MG63 (cell line): ENCODE data around the gene PTPRR. TPM values are rescaled to one million over a fixed set of nuclear protein-coding genes. Genes with fewer than 3 reads are reported as not detected.
"Not testable (repeated sequence)": the region's sequence is repeated elsewhere in the genome, so short reads cannot be mapped to it uniquely, and the experiment has no call there.

ENCODE experiments used
- DNase-seq: peaks from one replicate; pipeline ENCODE4 v3.0.0-alpha.2; 2020
- H3K27me3 ChIP-seq: fragments of 250-450 bp; sonication (Bioruptor Pico); 2 replicates; pipeline ENCODE4 v1.5.1; 2020; ENCODE audit warnings: mild to moderate bottlenecking, moderate library complexity
- H3K36me3 ChIP-seq: fragments of 250-450 bp; sonication (Bioruptor Pico); 2 replicates; pipeline ENCODE4 v1.5.1; 2020; ENCODE audit warnings: mild to moderate bottlenecking, moderate library complexity
- H3K4me3 ChIP-seq: fragments of 250-450 bp; sonication (Bioruptor Pico); 2 replicates; pipeline ENCODE4 v1.5.1; 2020; ENCODE audit warnings: mild to moderate bottlenecking, moderate library complexity
- H3K9me3 ChIP-seq: fragments of 250-450 bp; sonication (Bioruptor Pico); 2 replicates; pipeline ENCODE4 v1.5.1; 2020; ENCODE audit warnings: mild to moderate bottlenecking, moderate library complexity
- total RNA-seq: library from RNA; depleted of rRNA; stranded (reverse); fragments of >200 nt; shearing (Covaris generic); gene quantifications from 2 replicates; pipeline ENCODE4 v1.2.3, GENCODE V29; 2014; ENCODE audit warnings: low replicate concordance

The PTPRR gene
- total RNA-seq, 1 experiment from 2014 or later, result not detected

DNA sequence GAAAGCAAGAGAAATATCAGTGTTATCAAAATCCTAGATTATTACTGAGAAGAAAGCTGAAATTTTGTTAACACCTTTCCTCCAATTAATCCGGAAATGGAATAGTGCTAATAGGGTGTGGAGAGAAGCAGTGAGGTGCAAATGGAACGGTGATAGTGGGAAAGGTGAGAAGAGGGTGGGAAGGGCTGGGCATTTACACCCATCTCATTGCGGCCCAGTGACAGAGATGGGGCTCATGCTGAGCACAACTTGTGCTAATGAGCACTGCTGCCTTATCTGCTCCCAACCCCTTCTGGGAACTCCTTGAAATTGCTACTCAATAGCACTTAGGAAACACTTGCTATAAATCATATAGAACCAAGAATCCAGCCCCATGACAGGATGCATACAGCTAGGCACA lies 94.4 kb downstream of the PTPRR start:
- Histone ChIP-seq H3K4me3 (no peak overlapping the region), H3K9me3 (no peaks in the 10 kb centered on the region), H3K27me3 (no peaks in the 10 kb centered on the region), H3K36me3 (no peaks in the 10 kb centered on the region)
- no peak for DNase-seq

DNA sequence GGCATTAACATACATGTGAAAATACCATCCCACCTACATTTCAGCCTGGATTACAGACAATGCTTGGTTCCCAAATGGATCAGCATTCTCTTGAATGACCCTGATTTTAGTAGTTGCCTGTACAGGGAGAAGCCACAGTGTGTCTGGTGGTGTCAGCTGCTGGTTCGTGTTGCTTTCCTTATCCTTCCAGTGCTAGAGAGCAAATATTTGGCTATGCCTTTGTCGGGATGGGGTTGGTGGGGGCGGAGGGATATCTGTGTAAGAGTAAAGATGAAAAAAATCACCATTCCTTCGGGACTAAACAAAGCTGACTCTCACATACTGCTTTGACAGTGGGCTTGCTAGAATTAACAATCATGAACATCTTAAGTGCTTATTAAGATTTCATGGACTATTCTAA lies 96.0 kb downstream of the PTPRR start:
- Histone ChIP-seq H3K9me3 (no peaks in the 10 kb centered on the region), H3K4me3 (no peak overlapping the region)

DNA sequence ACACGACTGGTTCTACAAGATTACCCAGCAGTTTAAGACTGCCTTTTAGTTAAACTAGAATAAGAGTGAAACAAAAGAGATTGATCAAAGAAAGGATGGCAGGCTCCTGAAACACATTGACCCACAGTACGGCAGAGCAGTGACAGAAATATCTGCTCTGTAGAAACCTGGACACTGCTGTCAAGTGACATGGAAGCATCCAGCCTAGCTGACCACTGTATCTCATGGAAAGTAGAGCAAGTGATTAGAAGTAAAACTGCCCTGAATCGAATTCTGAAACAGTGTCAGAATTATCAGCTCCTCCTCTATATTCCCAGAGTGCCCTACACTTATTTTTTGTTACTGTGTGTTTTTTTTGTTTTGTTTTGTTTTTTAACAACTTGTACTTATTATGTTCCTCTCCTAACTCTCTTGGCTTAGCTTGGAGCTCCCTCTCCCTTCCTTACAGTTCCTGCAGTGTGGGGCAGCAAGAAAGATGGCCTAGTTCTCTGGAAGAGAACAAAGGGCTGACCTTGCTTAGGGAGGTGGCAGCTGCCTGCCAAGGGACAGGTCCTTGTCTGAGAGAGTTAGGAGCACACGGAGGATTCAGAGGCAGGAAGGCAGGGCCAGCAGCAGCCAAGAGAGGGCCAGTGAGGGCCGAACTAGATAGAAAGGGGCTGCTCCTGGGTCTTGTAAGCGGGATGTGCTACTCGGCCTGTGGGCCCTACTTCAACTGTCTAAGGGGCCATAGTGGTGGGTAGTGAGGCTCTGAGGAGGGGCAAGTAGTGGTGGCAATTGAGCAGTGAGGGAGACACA lies 97.2 kb downstream of the PTPRR start:
- no peaks in the 10 kb centered on the region for H3K27me3 ChIP-seq
- no peaks in the 10 kb centered on the region for H3K9me3 ChIP-seq
- no peak for DNase-seq
- no peak overlapping the region for H3K4me3 ChIP-seq
- no peaks in the 10 kb centered on the region for H3K36me3 ChIP-seq

More for the DNA sequence above, 96.0 kb downstream of the PTPRR start:
- Histone ChIP-seq H3K36me3 (no peaks in the 10 kb centered on the region), H3K27me3 (no peaks in the 10 kb centered on the region)
- no peak for DNase-seq

DNA sequence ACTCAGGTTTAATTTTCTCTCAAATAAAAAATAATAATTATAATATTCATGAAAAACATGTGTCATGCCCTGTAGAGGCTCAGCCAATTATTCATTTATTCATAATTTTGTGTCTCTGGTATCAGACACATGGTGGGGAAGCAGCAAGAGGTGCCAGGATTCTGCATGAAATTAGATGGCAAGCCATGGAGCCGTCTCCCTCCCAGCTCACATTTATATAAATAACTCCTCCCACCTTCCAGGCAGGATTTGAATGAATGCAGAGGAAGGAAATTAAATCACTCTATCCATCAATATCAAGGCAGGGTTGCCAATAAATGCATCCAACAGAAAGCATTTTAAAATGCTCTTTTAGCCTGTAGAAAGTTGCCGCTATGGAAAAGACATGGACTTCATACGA lies 98.1 kb downstream of the PTPRR start:
- Histone ChIP-seq H3K9me3 (no peaks in the 10 kb centered on the region), H3K27me3 (no peaks in the 10 kb centered on the region), H3K36me3 (no peaks in the 10 kb centered on the region), H3K4me3 (no peak overlapping the region)
- DNase-seq, result no peak

DNA sequence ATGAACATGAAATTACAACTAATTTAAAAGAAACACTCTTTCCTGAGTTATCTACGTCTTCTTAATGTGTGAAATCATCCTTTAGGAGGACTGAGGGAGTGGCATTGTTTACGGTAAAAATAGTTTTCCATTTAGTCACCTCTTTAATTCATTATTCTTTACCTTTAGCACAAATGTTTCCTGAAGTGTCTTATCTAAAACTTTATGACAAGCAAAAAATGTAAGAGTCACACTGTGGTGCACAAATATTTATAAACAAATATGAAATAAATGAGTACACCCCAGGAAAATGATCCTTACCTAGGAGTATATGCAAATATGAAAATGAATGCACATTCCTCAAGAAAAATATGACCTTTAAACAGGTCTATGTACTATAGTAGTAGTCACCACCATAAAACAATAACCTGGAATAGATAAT lies 104.6 kb downstream of the PTPRR start:
- Histone ChIP-seq H3K36me3 (no peaks in the 10 kb centered on the region), H3K4me3 (no peak overlapping the region), H3K27me3 (no peaks in the 10 kb centered on the region), H3K9me3 (peaks cover 3% of the 10 kb centered on the region; the same call in 1 of the 2 replicates)
- no peak for DNase-seq

DNA sequence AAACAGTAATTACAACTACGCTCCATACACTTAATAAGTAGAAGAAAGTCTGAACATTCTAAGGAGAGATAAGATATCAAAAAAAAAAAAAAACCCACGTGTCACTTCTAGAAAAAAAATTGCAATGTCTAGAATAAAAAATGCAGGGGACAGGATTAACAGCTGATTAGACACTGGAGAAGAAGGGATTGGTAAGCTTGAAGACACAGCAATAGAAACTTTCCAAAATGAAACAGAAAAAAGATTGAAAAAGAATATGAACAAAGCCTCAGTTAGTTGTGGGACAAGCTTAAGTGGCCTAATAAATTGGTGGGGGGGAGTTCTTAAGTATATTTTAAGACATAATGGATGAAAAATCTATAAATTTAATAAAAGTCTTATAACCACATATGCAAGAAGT lies 105.5 kb downstream of the PTPRR start:
- H3K36me3 ChIP-seq, result no peaks in the 10 kb centered on the region
- no peaks in the 10 kb centered on the region for H3K27me3 ChIP-seq
- peaks cover 3% of the 10 kb centered on the region; the same call in 1 of the 2 replicates for H3K9me3 ChIP-seq
- H3K4me3 ChIP-seq, result no peak overlapping the region
- DNase-seq, result no peak

DNA sequence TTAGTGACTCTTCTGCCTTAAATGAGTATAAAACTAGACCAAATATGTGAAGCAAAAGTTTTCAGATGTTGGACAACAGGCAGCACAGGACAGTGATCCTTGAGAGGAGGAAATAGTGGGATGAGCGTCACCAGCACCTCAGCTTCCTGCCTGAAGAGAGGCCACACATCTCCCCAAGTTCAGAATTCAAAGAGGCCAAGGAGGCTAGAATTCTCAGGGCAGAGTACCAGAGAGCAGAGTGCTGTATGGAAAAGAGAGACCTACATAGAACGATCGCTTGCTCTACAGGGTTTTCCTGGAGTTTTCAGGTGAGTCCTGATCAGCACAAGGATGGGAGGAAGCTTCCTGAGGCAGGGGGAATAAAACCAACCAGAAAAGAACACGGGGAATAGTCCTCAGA lies 107.0 kb downstream of the PTPRR start:
- DNase-seq, result no peak
- Histone ChIP-seq H3K9me3 (peaks cover 3% of the 10 kb centered on the region; the same call in 1 of the 2 replicates), H3K4me3 (no peak overlapping the region), H3K27me3 (no peaks in the 10 kb centered on the region), H3K36me3 (no peaks in the 10 kb centered on the region)

DNA sequence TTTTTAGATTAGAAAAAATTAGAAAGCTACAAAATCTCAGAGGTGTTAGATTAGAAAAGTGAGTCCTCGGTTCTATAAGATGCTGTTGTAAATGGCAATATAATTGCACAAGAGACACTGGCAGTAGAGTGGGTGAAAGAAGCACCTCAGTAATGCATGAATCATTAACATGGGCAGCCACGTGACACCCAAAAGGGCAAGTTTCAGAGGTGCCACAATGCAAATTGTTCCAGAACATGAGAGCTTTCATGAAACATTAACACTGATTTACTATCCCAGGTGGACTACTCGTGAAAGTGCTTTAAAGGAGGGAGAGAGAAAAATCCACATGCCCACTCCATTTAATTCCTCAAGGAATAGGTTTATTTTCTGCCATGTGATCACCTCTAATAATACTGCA lies 108.4 kb downstream of the PTPRR start:
- H3K36me3 ChIP-seq, result no peaks in the 10 kb centered on the region
- peaks cover 3% of the 10 kb centered on the region; the same call in 1 of the 2 replicates for H3K9me3 ChIP-seq
- no peak overlapping the region for H3K4me3 ChIP-seq
- no peak for DNase-seq
- H3K27me3 ChIP-seq, result no peaks in the 10 kb centered on the region

DNA sequence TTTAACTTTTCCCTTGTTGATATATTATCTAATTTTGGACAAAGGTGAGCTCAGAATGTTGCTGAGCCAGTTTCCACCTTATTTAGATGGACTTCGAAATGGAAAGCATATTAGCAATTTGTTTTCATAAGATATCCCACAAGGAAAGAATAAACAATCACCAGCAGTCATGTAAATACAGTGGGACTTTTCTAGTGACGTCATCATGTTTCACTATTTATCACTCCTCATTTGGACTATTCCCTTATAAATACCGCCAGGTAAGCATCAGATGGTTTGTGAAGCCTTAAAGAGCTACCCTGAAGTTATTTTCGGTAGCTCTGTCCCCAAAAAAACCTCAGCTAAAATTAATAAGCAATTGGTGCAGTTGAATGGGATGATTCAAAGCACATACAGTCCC lies 110.7 kb downstream of the PTPRR start:
- no peak overlapping the region for H3K4me3 ChIP-seq
- no peaks in the 10 kb centered on the region for H3K27me3 ChIP-seq
- H3K9me3 ChIP-seq, result no peaks in the 10 kb centered on the region
- H3K36me3 ChIP-seq, result no peaks in the 10 kb centered on the region
- DNase-seq, result no peak

DNA sequence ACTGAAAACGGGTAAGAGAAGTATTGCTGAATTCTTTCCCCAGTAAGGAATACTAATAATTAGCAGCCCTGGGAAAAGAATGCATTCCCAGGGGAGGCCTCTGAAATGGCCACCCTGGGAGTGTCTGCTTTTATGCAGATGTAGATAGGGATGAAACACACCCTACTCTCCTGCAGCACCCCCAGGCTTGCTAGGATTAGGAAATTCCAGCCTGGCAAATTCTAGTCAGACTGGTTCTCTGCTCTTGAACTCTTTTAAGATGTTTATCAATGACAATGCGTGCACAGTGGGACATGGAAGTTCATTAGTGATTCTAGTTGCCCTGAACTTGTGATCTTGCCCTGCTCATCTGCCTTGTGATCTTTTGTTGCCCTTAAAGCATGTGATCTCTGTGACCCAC lies 112.5 kb downstream of the PTPRR start:
- H3K9me3 ChIP-seq, H3K27me3 ChIP-seq, H3K4me3 ChIP-seq, DNase-seq, H3K36me3 ChIP-seq: not testable (repeated sequence)

DNA sequence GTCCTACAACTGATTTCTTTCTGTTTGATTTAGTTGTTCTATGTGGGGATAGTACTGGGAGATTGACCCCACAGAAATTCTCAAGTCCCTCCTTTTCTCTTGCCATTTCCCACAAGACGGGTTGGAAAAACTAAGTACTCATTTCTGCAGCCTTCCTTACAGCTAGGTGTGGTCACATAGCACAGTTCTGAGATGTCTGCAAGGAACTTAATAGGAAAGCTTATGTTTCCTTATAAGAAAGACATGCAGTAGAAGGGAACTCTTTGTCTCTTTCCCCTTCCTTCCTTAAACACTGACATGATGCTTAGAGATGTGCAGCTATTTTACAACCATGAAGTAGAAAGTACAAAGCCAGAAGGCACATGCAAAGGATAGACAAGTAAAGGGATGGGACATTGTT lies 113.7 kb downstream of the PTPRR start:
- Histone ChIP-seq H3K36me3 (no peaks in the 10 kb centered on the region), H3K4me3 (no peak overlapping the region), H3K27me3 (no peaks in the 10 kb centered on the region), H3K9me3 (no peaks in the 10 kb centered on the region)
- no peak for DNase-seq

DNA sequence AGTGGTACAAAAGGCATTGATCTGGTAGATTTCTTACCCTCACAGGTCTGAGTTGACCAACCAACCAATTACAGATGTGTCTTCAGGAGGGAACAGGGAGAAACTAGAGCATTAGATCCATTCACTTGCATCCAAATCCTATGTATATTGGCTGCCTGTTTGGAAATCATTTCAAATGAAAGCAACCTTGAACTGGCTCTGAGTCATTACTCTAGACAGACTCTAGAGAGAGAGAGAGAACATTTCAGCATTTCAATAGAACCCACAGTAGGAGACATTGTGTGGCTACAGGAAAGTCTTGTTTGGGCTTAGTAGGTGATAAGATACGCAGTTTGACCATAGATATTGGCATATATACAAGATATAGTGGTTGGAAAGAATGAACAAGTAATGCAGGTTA lies 114.5 kb downstream of the PTPRR start:
- Histone ChIP-seq H3K4me3 (no peak overlapping the region), H3K36me3 (no peaks in the 10 kb centered on the region), H3K27me3 (no peaks in the 10 kb centered on the region), H3K9me3 (no peaks in the 10 kb centered on the region)
- DNase-seq, result no peak

DNA sequence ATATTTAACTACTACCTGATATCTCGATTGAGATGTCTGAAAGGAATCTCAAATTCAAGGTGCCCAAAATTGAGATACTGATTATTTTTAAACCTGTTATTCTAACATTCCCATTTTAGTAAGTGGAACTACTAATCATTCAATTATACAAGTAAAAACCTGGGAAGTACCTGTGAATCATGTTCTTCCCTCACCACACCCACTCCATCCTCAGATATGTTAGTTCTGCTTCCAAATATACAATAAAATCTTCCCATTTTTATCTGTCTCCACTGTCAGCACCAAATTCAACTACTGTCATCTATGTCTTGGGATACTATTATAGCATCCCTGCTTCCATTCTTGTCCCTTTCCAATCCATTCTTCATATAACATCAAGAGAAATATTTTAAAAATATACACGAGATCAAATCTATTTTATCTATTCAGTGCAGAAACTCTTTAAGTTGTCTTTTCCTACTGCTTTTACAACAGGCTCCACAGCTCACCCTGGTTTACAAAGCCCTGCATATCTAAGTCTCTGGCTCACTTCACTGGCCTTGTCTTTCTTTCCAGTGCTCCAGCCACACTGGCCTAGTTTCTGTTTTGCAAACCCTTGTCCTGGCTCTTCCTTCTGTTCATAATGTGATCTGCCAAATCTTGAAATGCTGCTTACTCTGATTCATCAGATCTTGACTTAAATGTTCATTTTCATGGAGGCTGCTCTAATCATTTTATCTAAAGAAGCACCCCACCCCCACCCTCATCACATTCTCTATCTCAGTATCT lies 122.3 kb downstream of the PTPRR start:
- no peak overlapping the region for H3K4me3 ChIP-seq
- no peaks in the 10 kb centered on the region for H3K9me3 ChIP-seq
- H3K36me3 ChIP-seq, result no peaks in the 10 kb centered on the region
- peak; percentile 43 for DNase-seq
- H3K27me3 ChIP-seq, result no peaks in the 10 kb centered on the region

DNA sequence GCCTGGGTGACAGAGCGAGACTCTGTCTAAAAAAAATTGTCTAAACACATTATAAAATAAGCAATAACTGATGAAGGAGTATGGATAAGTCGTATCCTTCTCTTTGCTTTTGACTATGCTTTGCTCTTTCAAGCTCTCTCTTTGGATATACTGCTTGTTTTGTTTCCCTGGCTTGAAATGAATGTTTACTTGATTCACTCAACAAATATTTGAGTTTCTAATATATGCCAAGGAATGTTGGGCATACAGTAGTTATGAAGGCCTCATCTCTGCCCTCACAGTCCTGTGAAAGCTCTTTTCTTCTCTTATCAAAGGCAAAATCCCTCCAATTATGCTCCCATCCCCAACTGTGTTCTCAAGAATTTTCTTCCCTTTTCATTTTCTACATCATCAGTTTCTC lies 123.5 kb downstream of the PTPRR start:
- no peaks in the 10 kb centered on the region for H3K9me3 ChIP-seq

DNA sequence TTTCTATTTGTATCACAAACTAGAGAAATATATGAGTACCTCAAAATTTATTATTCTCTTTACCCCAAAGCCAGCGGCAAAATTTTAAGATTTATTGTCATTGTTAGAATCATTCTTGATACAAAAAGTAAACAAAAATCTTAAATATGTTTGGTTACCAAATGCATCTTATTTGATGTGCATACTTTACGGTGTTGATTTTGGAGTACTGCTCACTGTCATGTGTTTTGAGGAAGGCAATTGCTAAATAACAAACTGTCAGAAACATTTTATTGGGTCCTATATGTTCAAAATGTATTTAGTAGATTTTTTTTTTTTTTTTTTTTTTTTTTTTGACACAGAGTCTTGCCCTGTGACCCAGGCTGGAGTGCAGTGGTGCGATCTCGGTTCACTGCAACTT lies 124.9 kb downstream of the PTPRR start:
- Histone ChIP-seq H3K36me3 (no peaks in the 10 kb centered on the region), H3K9me3 (no peaks in the 10 kb centered on the region), H3K4me3 (no peak overlapping the region), H3K27me3 (no peaks in the 10 kb centered on the region)
- no peak for DNase-seq

More for the DNA sequence above, 123.5 kb downstream of the PTPRR start:
- no peak for DNase-seq
- Histone ChIP-seq H3K4me3 (no peak overlapping the region), H3K27me3 (no peaks in the 10 kb centered on the region), H3K36me3 (no peaks in the 10 kb centered on the region)

DNA sequence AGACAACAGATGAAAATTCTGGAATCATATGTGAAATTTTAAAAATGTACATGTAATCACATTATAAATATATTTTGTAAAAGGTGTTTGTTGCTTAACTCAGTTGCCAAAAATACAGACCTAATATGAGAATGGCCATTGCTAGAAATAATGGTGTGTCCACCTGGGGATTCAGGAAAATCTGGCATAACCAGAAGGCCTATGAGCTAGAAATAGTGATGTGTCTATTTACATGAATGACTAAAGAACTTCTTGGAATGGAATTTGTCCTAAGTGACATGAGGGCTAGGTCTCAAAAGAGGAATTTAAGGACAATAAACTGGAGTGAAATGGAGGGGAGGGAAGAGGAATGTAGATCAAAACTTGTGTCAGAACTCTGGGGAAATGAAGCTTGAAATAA lies 126.4 kb downstream of the PTPRR start:
- H3K4me3 ChIP-seq, result no peak overlapping the region
- H3K36me3 ChIP-seq, result no peaks in the 10 kb centered on the region
- DNase-seq, result no peak
- H3K27me3 ChIP-seq, result no peaks in the 10 kb centered on the region
- no peaks in the 10 kb centered on the region for H3K9me3 ChIP-seq

DNA sequence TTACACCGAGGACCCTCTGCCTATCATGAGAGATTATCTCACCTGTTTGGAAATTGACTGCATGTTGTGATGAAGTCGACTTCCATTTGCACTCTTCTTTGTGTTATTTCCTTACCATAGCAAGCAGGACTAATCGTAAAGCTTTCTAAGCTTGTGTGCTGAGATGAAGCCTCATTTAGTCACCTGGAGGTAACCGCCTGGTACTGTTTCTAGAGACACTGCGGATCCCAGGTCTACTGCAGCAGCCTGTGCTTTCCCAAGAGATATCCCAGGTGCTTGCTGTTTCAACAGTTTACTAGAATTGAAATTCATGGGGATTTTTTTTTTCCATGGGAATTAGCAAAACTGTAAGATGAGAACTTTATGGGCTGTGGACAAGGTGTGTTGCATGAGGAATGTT lies 131.8 kb downstream of the PTPRR start:
- no peak for DNase-seq
- no peaks in the 10 kb centered on the region for H3K36me3 ChIP-seq
- no peaks in the 10 kb centered on the region for H3K9me3 ChIP-seq
- H3K27me3 ChIP-seq, result no peaks in the 10 kb centered on the region
- H3K4me3 ChIP-seq, result no peak overlapping the region

DNA sequence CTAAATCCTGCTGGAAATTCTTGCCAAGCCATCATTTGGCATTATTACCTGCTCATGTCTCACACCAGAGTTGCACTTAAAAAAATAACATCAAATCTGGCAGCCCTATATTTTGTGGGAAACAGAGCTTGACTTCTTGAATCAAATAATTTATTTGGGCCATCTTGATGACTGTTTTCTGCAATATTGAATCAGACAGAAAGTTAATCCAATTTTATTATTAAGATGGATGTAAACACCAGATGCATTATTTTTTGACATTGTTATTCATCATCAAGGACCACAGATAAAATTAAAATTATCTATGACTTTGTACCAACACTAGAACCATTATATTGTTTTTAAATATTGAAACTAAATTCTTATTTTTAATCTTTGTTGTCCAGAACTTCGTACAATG lies 132.9 kb downstream of the PTPRR start:
- Histone ChIP-seq H3K9me3 (no peaks in the 10 kb centered on the region), H3K36me3 (no peaks in the 10 kb centered on the region), H3K4me3 (no peak overlapping the region), H3K27me3 (no peaks in the 10 kb centered on the region)
- no peak for DNase-seq
